NCI-H1436 treated with DMSO at 0.1 percent for 48 hours (cell line): Measurements from ENCODE around the gene MAS1.

Experiments
- DNase-seq: peaks from one replicate; lab custom pipeline; 2025; lab: John Stamatoyannopoulos, UW

Gene MAS1

GRCh38 chr6:159880412-159880975 is 10.3 kb upstream of the MAS1 start:
- DNase-seq = no peak

GRCh38 chr6:159884720-159885119 is 6.1 kb upstream of the MAS1 start:
- DNase-seq = no peak

GRCh38 chr6:159886270-159886669 is 4.5 kb upstream of the MAS1 start:
- DNase-seq = no peak

- DNase-seq = no peak
Observed at GRCh38 chr6:159887146-159887545, 3.6 kb upstream of the MAS1 start.

GRCh38 chr6:159887761-159888160 is 3.0 kb upstream of the MAS1 start:
- DNase-seq = no peak

GRCh38 chr6:159890201-159890600 is 587 bp upstream of the MAS1 start:
- no peak for DNase-seq

GRCh38 chr6:159892053-159892452 is 1.3 kb downstream of the MAS1 start:
- no peak for DNase-seq

- no peak for DNase-seq
Observed at GRCh38 chr6:159893064-159893463, 2.3 kb downstream of the MAS1 start.

GRCh38 chr6:159894991-159895390 is 4.2 kb downstream of the MAS1 start:
- no peak for DNase-seq

GRCh38 chr6:159897603-159898002 is 6.8 kb downstream of the MAS1 start:
- DNase-seq = no peak

GRCh38 chr6:159898519-159898918 is 7.7 kb downstream of the MAS1 start:
- DNase-seq = no peak

- no peak for DNase-seq
Observed at GRCh38 chr6:159899994-159900745, 9.4 kb downstream of the MAS1 start.

- no peak for DNase-seq
Observed at GRCh38 chr6:159902620-159903019, 11.8 kb downstream of the MAS1 start.

- no peak for DNase-seq
Observed at GRCh38 chr6:159904497-159904911, 13.7 kb downstream of the MAS1 start.

- DNase-seq = no peak
Observed at GRCh38 chr6:159906400-159906799, 15.6 kb downstream of the MAS1 start.

GRCh38 chr6:159908535-159908934 is 17.7 kb downstream of the MAS1 start:
- no peak for DNase-seq

GRCh38 chr6:159908979-159909378 is 18.2 kb downstream of the MAS1 start:
- DNase-seq = no peak

GRCh38 chr6:159910342-159910741 is 19.6 kb downstream of the MAS1 start:
- no peak for DNase-seq

- DNase-seq = no peak
Observed at GRCh38 chr6:159913375-159913774, 22.6 kb downstream of the MAS1 start.

GRCh38 chr6:159913862-159914564 is 23.2 kb downstream of the MAS1 start:
- DNase-seq = no peak

- no peak for DNase-seq
Observed at GRCh38 chr6:159914565-159914923, 23.8 kb downstream of the MAS1 start.

- DNase-seq = no peak
Observed at GRCh38 chr6:159915397-159915796, 24.6 kb downstream of the MAS1 start.

- no peak for DNase-seq
Observed at GRCh38 chr6:159916237-159916636, 25.4 kb downstream of the MAS1 start.
